IPS-18a (cell line): Measurements from ENCODE around the gene SPTLC1.
"Not testable (repeated sequence)": the region's sequence is repeated elsewhere in the genome, so short reads cannot be mapped to it uniquely, and the experiment has no call there.

ENCODE experiments used
- H3K27ac ChIP-seq: one replicate; pipeline ENCODE4 v1.5.1; 2013; ENCODE audit warnings: low read length
- H3K27me3 ChIP-seq: one replicate; pipeline ENCODE4 v1.6.1; 2013; ENCODE audit warnings: mild to moderate bottlenecking, low read length; ENCODE audit not compliant: control insufficient read depth, insufficient read depth
- H3K36me3 ChIP-seq: one replicate; pipeline ENCODE4 v1.6.1; 2013; ENCODE audit warnings: low read depth, low read length; ENCODE audit not compliant: control insufficient read depth
- H3K4me1 ChIP-seq: one replicate; pipeline ENCODE4 v1.6.1; 2013; ENCODE audit warnings: low read depth, low read length; ENCODE audit not compliant: control insufficient read depth
- H3K4me3 ChIP-seq: one replicate; pipeline ENCODE4 v1.5.1; 2013; ENCODE audit warnings: low read length
- H3K9ac ChIP-seq: one replicate; pipeline ENCODE4 v1.6.1; 2013; ENCODE audit warnings: mild to moderate bottlenecking, low read length, moderate library complexity
- H3K9me3 ChIP-seq: one replicate; pipeline ENCODE4 v1.6.1; 2013; ENCODE audit warnings: low read depth, low read length; ENCODE audit not compliant: control insufficient read depth

The SPTLC1 gene

GRCh38 chr9:92119586-92119985, 4.4 kb upstream of the SPTLC1 start:
- Histone ChIP-seq H3K27me3 (no peaks in the 10 kb centered on the region), H3K9me3 (no peaks in the 10 kb centered on the region), H3K27ac (no peak overlapping the region)

GRCh38 chr9:92108122-92108521, 7.1 kb downstream of the SPTLC1 start:
- peaks cover 14% of the 10 kb centered on the region for H3K36me3 ChIP-seq
- H3K9ac ChIP-seq: no peak overlapping the region

More at GRCh38 chr9:92119586-92119985, 4.4 kb upstream of the SPTLC1 start:
- H3K4me1 ChIP-seq: no peaks in the 10 kb centered on the region
- H3K36me3 ChIP-seq: no peaks in the 10 kb centered on the region
- no peak overlapping the region for H3K9ac ChIP-seq
- H3K4me3 ChIP-seq: no peak overlapping the region

GRCh38 chr9:92105446-92106225, 9.6 kb downstream of the SPTLC1 start:
- not testable (repeated sequence) for H3K36me3 ChIP-seq, H3K27me3 ChIP-seq, H3K9me3 ChIP-seq, H3K9ac ChIP-seq, H3K4me1 ChIP-seq, H3K4me3 ChIP-seq, H3K27ac ChIP-seq

More at GRCh38 chr9:92108122-92108521, 7.1 kb downstream of the SPTLC1 start:
- Histone ChIP-seq H3K4me3 (no peak overlapping the region), H3K27ac (no peak overlapping the region), H3K9me3 (no peaks in the 10 kb centered on the region), H3K27me3 (no peaks in the 10 kb centered on the region), H3K4me1 (no peaks in the 10 kb centered on the region)

- H3K27ac ChIP-seq, H3K9ac ChIP-seq, H3K9me3 ChIP-seq, H3K36me3 ChIP-seq, H3K4me1 ChIP-seq, H3K27me3 ChIP-seq, H3K4me3 ChIP-seq: not testable (repeated sequence)
These were observed 11.6 kb downstream of the SPTLC1 start for GRCh38 chr9:92103601-92104000.

GRCh38 chr9:92100237-92100911, 14.8 kb downstream of the SPTLC1 start:
- H3K27ac ChIP-seq: no peak overlapping the region

GRCh38 chr9:92098638-92099037, 16.6 kb downstream of the SPTLC1 start:
- Histone ChIP-seq H3K4me1 (no peaks in the 10 kb centered on the region), H3K9me3 (no peaks in the 10 kb centered on the region), H3K27ac (no peak overlapping the region), H3K36me3 (no peaks in the 10 kb centered on the region), H3K27me3 (no peaks in the 10 kb centered on the region), H3K4me3 (no peak overlapping the region), H3K9ac (no peak overlapping the region)

More at GRCh38 chr9:92100237-92100911, 14.8 kb downstream of the SPTLC1 start:
- no peak overlapping the region for H3K9ac ChIP-seq
- H3K36me3 ChIP-seq: no peaks in the 10 kb centered on the region
- no peak overlapping the region for H3K4me3 ChIP-seq
- no peaks in the 10 kb centered on the region for H3K27me3 ChIP-seq
- H3K9me3 ChIP-seq: no peaks in the 10 kb centered on the region
- H3K4me1 ChIP-seq: no peaks in the 10 kb centered on the region

GRCh38 chr9:92097997-92098482, 17.2 kb downstream of the SPTLC1 start:
- H3K9ac ChIP-seq: no peak overlapping the region
- no peak overlapping the region for H3K4me3 ChIP-seq
- H3K36me3 ChIP-seq: no peaks in the 10 kb centered on the region

GRCh38 chr9:92095236-92095635, 20.0 kb downstream of the SPTLC1 start:
- no peaks in the 10 kb centered on the region for H3K9me3 ChIP-seq
- H3K27ac ChIP-seq: no peak overlapping the region
- H3K36me3 ChIP-seq: no peaks in the 10 kb centered on the region
- H3K9ac ChIP-seq: no peak overlapping the region
- no peak overlapping the region for H3K4me3 ChIP-seq
- H3K27me3 ChIP-seq: no peaks in the 10 kb centered on the region
- no peaks in the 10 kb centered on the region for H3K4me1 ChIP-seq

More at GRCh38 chr9:92097997-92098482, 17.2 kb downstream of the SPTLC1 start:
- no peaks in the 10 kb centered on the region for H3K9me3 ChIP-seq
- no peaks in the 10 kb centered on the region for H3K27me3 ChIP-seq
- no peak overlapping the region for H3K27ac ChIP-seq
- no peaks in the 10 kb centered on the region for H3K4me1 ChIP-seq

- H3K27me3 ChIP-seq: no peaks in the 10 kb centered on the region
- no peak overlapping the region for H3K9ac ChIP-seq
- H3K36me3 ChIP-seq: no peaks in the 10 kb centered on the region
- H3K9me3 ChIP-seq: no peaks in the 10 kb centered on the region
- no peak overlapping the region for H3K27ac ChIP-seq
- H3K4me3 ChIP-seq: no peak overlapping the region
- H3K4me1 ChIP-seq: no peaks in the 10 kb centered on the region
These were observed 20.6 kb downstream of the SPTLC1 start for GRCh38 chr9:92094655-92095054.

- H3K36me3 ChIP-seq: peaks cover 4% of the 10 kb centered on the region
- no peaks in the 10 kb centered on the region for H3K9me3 ChIP-seq
- no peak overlapping the region for H3K9ac ChIP-seq
- no peak overlapping the region for H3K27ac ChIP-seq
- no peak overlapping the region for H3K4me3 ChIP-seq
- no peaks in the 10 kb centered on the region for H3K27me3 ChIP-seq
- H3K4me1 ChIP-seq: no peaks in the 10 kb centered on the region
These were observed 37.3 kb downstream of the SPTLC1 start for GRCh38 chr9:92077888-92078287.

GRCh38 chr9:92071634-92072033, 43.6 kb downstream of the SPTLC1 start:
- no peak overlapping the region for H3K4me3 ChIP-seq
- peaks cover 20% of the 10 kb centered on the region for H3K36me3 ChIP-seq
- no peaks in the 10 kb centered on the region for H3K4me1 ChIP-seq
- no peaks in the 10 kb centered on the region for H3K9me3 ChIP-seq
- no peak overlapping the region for H3K9ac ChIP-seq
- H3K27me3 ChIP-seq: no peaks in the 10 kb centered on the region
- no peak overlapping the region for H3K27ac ChIP-seq
